Right ventricle myocardium inferior (tissue), 1 donor: Measurements from ENCODE around the gene TASP1. TPM values are rescaled to one million over a fixed set of nuclear protein-coding genes. Genes with fewer than 3 reads are reported as not detected.
"Not testable (repeated sequence)": the region's sequence is repeated elsewhere in the genome, so short reads cannot be mapped to it uniquely, and the experiment has no call there.

Source experiments
- ATAC-seq: fragments of 200-7000 bp; cut with Tn5 transposase; one replicate; pipeline ENCODE4 v1.9.1; 2020; ENCODE audit warnings: mild to moderate bottlenecking, moderate library complexity
- DNase-seq: peaks from one replicate; pipeline ENCODE4 v3.0.0; 2021; ENCODE audit errors: missing footprints
- intact Hi-C: fragments of 100-400 bp; cut with DNase I; formaldehyde crosslinking; loops from one replicate; pipeline ENCODE4 v1.11.0; 2022
- long read RNA-seq: library from polyadenylated mRNA; unstranded; transcript quantifications from one replicate; pipeline ENCODE4 v2.0.0, GENCODE V29; 2021
- total RNA-seq: library from RNA; stranded (reverse); fragmentation: NEBNext Ultra II Directional; extraction: Animal tissue kit (Norgen Biotek cat#: 25700); gene quantifications from one replicate; pipeline ENCODE4 v1.2.1, GENCODE V29; 2021
- donor health status: DM: no; HTN: yes; CAD: no; lungs with severe emphysema.

Gene TASP1, protein sequence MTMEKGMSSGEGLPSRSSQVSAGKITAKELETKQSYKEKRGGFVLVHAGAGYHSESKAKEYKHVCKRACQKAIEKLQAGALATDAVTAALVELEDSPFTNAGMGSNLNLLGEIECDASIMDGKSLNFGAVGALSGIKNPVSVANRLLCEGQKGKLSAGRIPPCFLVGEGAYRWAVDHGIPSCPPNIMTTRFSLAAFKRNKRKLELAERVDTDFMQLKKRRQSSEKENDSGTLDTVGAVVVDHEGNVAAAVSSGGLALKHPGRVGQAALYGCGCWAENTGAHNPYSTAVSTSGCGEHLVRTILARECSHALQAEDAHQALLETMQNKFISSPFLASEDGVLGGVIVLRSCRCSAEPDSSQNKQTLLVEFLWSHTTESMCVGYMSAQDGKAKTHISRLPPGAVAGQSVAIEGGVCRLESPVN
- 4.3 TPM for total RNA-seq
- long read RNA-seq, partial matches to known transcripts = 0 of 2 reads
- long read RNA-seq, other reads (novel, unspliced or antisense) = 0 of 2 reads

DNA sequence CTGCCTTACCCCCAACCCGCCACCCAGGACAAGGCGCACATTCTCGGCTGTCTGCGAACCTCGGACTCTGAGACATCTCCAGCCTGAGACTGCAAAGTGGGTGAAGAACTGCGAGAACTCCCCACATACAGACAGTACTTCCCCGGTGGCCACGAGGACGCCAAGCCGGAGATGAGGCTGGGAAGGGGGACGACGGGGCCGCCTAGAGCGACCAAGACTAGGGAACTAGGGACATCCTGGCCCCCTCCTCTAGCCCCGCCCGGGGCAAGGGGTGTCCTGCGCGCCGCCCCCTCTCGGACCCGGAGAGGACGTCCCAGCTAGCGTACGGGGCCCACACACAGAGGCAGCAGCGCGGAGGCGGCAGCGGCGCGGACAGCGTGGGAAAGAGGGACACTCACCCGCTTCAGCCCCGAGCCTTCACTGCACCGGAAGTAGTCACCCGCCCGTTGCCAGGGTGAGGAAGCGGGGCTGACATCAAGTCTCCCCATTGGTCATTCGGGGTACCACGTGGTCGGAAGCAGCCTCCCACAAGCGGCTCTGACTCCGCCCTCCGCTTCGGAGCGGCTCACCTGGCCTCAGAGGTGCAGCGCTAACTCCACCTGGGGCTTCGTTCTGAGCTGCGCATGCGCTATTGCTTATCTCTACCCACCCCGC is at the start of gene TASP1:
TASP1 (minus strand) TSS at position 437 of the 654 bp plus-strand sequence. CDS start 8,854 bp downstream, outside the sequence.
- intact Hi-C loops = no loop called here
- peak; percentile 100 for ATAC-seq

DNA sequence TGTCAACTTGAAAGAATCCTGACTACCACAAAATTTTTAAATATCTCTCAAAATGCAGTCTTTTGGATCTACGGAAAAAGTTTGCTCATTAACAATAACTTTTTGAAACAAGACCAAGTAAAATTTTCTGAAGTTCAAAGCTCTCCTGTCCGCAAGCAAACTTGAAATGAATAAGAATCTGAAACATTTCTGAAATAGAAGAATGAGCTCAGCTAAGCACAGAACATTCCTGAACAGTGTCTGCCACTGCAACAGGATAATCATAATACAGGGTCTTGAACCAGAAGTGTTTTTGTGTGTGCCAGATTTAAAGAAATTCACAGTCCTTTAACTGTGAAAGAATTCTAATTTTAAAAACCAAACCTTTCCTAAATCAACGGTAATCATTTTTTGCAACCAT is 49.1 kb upstream of the TASP1 start:
- intact Hi-C loops = no loop called here
- ATAC-seq (no peak), DNase-seq (no peak)

More for the DNA sequence above, at the start of gene TASP1:
- DNase-seq = peak; percentile 97

DNA sequence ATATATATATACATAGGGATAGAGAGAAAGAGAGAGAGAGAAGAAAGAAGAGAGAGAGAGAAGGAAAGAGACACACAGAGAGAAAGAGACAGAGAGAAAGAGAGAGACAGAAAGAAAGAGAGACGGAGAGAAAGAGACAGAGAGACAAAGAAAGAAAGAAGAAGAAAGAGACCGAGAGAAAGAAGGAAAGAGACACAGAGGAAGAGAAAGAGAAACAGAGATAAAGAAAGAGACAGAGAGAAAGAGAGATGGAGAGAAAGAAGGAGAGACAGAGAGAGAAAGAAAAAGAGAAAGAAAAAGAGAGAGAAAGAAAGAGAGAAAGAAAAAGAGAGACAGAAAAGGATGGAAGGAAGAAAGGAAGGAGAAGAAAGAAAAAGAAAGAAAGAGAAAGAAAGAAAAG is 46.9 kb upstream of the TASP1 start:
- intact Hi-C loops = no loop called here
- ATAC-seq (no peak), DNase-seq (no peak)

DNA sequence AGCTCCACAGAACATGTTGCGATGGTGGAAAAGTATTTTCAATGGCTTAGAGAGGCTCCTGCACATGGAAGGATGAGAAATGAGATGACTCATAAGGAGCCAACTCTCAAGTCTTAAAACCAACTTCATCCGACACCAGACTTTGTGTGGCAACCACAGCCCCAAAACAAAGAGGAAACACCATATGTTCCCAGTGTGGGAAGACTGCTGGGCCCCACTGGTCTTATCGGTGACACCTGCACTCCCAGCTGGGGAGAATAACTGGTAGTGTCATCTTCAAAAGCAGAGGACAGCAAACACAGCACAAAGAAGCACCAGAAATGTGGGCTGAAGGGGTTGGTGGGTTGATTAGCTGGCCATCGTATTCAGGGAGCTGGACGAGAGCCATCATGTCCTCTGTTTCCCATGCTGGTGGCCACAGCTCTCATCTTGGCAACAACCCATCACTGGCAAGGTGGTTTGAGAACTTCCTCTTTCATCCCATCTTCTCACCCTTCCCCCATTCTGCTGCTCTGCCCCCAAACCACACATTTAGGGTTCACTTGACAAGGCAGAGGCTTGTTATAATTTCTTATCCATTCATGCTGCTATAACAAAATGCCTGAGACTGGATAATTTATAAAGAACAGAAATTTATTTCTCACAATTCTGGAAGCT is 46.0 kb upstream of the TASP1 start:
- DNase-seq (no peak), ATAC-seq (no peak)
- intact Hi-C loops = no loop called here

DNA sequence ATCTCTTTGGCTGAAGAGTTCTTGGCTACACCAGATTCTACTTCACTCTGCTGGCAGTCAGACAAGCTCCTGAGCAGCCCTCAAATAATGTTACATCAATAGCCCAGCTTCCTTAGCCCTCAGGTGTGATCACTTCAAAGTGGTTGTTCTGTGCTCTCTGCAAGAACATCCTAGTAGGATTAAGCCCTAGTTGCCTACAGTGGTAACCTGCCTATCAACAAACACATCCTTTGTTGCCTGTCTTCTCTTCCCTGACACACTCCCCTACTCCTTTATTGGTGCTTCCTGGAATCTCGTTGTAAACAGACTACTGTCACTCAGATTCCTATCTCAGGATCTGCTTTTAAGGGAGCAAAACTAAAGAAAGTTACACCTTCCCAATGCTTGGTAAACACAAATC is 45.1 kb upstream of the TASP1 start:
- no peak for ATAC-seq
- intact Hi-C loops = no loop called here
- no peak for DNase-seq

DNA sequence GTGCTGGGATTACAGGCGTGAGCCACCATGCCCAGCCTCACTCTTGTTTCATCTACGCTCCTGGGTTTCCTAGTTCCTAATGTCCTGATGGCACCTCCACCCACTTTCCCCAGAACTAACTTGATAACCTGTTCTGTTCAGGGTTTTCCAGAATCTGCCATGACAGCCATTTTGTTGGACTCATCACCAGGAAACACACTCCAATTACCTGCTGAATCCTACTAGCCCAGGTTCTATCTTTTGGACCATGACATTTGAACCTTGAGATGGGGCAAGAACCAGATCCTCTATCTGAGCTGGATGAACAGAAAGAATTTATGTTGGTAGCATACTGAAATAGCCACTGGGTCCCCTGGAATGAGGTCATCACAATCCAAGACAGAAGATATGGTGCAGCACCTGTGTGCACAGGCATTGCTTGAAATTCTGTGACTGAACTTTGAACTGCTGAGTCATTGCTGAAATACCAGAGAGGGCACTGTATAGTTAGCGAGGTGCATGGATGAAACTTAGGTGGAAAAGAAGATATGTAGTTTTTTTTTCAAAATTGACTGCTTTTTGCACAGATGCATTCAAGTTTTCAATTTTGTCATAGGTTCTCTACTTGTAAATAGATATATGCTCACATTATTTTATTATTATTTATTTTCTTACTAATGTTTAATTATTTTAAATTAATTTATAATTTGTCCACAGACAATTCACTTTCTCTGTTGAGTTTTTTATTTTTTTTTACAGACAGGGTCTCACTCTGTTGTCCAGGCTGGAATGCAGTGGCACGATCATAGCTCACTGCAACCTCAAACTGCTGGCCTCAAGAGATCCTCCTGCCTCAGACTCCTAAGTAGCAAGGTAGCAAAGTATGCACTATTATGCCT is 42.8 kb upstream of the TASP1 start:
- ATAC-seq = no peak
- intact Hi-C loops = no loop called here
- DNase-seq = no peak

DNA sequence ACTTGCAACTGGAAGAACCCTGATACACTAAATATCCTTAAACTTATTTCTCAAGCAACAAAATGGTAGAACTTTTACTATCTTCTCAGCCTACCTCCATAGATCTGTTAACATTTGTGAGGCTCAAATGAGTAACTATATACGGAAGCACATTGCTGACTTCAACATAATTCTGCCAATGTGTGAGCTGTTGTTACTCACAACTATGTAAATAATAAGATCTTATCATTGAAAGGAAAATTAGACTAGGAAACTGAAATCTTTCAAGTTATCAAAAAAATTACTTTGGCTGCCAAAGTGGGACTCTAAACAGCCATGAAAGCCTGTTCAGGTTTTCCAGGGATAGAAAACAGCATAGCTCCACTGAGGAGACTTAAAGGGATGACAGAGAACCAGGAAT is 40.2 kb upstream of the TASP1 start:
- no peak for ATAC-seq
- no peak for DNase-seq
- intact Hi-C loops = no loop called here

DNA sequence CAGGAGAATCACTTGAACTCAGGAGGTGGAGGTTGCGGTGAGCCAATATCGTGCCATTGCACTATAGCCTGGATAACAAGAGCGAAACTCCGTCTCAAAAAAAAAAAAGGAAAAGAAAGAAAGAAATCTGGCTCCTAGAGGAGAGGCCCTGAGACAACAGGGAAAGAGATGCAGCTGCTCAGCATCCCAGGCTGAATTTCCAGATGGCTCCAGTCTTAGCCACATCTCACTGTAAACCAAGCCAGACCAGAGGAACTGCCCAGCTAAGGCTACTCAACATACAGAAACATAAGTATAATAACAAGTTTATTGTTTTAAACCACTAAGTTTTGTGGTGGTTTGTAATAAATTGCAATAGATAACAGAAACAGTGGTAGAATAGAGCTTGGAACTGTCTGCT is 38.5 kb upstream of the TASP1 start:
- intact Hi-C loops = no loop called here
- DNase-seq (no peak), ATAC-seq (peak; percentile 61)

DNA sequence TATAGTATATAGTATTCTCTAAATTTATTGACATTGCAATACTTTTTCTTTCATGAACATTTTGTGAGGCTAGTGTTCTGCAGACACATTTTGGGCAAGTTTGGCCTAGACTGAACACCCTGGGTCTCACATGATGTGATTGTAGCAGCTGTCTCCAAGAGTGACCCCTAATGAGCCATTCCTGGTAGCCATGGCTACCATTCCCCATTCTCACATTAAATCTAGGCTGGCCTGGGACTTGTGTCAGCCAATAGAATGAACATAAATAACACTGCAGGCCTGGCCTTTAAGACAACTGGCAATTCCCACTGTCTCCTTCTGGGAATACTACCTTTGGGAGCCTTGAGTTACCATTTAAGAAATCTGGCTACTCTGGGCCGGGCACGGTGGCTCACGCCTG is 38.0 kb upstream of the TASP1 start:
- DNase-seq = no peak
- no peak for ATAC-seq
- intact Hi-C loops = no loop called here

DNA sequence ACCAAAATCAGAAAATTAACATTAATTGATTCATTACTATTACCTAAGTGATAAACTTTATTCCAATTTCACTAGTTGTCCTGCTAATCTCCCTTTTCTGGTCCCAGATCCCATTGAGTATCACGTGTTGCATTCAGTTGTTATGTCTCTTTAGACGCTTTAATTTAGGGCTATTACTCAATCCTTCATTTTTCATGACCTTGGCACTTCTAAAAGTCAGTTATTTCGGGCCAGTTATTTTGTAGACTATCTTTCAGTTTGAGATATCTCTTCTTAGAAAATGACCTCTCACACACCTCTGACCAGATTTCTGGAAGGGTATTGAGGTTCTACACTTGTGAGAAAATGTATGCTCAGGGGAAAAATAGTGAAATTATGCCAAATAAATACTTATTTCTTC is 34.0 kb upstream of the TASP1 start:
- DNase-seq (no peak), ATAC-seq (peak; percentile 77)
- intact Hi-C loops = no loop called here

DNA sequence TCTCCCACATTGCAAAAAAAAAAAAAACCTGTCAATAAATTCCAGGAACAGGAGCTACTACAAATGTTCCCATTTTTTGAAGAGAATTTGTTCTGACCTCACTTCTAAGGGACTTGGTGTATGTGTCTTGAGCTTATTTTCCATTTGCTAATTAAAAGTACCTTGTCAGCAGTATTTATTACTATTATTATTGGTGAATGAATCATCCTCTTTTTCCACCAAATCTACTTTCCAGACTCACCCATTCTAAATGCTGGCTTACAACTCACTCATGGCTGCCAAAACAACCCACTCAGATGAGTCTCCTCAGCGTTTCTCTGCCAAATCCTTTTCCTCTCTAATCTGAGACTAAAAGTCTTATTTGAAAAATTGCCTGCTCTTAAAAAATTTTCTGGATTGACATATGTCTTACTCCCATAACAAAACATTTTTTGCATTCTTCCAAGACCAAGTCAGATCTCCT is 33.2 kb upstream of the TASP1 start:
- intact Hi-C loops = no loop called here

DNA sequence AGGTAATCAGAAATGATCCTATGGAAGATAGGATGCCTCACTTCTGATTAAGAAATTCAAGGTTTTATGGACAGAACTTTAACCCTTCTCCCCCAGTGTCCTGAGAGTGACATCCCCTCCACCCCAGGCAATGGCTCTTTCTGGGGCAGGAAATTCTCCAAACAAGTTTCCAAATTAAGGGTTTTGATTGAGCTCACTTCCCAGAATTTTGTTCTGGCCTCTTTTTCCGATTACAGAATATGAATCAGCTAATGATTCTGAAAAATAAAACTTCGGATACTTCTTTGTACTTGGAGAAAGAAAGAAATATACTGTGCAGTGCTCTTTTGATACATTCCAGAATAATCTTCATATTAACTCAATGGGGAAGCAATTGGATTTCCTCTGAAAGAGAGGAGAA is 32.8 kb upstream of the TASP1 start:
- ATAC-seq (no peak), DNase-seq (no peak)
- intact Hi-C loops = no loop called here

More for the DNA sequence above, 33.2 kb upstream of the TASP1 start:
- no peak for DNase-seq
- ATAC-seq = peak; percentile 86

DNA sequence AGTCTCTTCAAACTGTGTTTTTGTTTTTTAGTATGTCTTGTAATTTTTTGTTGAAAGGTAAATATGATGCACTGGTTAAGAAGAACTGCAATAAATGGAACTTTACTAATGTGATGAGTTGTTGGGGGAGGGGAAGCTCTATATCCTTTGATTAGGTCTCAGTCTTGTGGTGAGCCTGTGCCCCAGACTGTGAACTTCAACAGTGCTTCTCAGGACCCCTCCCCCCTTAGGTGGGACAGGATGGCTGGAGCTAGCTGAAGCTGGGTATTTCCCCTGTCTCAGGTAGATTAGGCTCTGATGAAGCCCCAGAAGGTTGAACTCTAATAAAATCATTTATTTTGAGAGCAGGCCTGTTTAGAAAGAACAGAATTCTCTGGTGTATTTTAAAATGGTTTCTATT is 31.4 kb upstream of the TASP1 start:
- ATAC-seq (no peak), DNase-seq (no peak)
- intact Hi-C loops = no loop called here

DNA sequence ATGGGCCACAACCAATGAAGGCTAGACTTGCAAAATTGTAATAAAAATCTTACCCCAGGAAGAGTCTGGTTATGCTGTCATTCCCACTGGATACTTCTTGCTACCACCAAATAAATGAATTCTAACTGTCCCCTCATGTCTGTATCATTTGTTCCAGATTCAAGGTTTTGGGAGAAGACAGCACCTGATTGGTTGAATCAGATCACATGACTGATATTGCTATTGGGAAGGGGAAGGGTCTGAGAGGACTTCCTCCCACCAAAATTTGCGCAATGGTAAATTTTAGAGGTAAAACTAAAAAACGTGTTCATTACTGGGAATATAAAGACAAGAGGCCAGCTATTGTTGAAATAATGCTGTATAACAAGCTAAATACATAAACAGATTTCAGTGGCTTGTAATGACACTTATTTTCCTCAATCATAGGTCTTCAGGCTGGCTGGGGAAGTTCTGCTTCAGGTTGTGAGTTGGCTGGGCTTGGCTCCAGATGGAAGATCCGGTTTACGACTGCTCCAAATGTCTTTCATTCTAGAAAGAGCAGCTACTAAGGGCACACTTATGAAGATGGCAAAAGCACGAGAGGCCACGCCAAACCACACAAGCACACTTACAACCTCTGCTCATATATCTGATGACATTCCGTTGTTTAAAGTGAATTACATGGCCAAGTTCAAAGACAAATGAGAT is 27.1 kb upstream of the TASP1 start:
- DNase-seq = no peak
- no peak for ATAC-seq

DNA sequence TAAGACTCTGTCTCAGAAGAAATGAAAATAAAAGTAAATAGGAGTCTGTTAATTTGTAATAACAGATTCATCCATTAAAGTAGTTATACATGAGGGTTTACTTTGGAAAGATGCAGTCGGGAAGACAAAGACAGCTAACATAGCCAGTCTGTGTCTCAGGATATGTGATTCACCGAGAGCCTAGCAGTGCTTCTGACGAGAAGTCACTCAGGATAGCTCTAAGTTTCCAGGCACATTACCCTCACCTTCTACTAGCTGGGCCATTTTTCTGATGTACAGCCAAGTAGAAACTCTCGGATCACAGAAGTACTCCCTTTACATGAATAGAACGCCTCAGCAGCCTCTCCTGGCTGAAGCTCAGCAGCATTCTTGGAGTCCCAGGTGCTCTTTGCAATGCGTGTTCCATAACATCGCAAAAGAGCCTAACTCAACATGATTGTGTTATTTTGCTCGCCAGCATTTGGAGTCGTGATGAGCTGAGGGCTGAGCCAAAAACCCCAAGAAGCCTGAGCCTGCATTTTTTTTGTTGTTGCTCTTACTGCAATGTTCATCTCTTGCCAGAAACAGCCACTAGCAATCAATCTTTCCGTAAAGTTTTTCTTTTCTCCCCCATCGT is 22.4 kb upstream of the TASP1 start:
- DNase-seq = no peak
- intact Hi-C loops = no loop called here
- peak; percentile 37 for ATAC-seq

More for the DNA sequence above, 27.1 kb upstream of the TASP1 start:
- intact Hi-C loops = no loop called here

DNA sequence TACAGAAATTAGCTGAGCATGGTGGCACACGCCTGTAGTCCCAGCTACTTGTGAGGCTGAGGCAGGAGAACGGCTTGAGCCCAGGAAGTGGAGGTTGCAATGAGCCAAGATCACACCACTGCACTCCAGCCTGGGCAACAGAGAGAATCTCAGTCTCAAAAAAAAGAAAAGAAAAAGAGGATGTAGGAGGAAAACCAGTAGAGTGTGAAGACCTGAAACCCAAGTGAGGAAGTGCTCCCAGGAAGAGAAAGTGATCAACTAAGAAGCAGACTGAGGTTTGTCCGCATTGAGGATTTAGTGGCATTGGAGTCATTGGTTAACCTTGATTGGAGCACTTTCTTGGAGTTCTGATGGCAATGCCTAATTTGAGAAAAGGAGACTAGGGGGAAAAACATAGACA is 20.6 kb upstream of the TASP1 start:
- ATAC-seq (no peak), DNase-seq (no peak)
- intact Hi-C loops = no loop called here

DNA sequence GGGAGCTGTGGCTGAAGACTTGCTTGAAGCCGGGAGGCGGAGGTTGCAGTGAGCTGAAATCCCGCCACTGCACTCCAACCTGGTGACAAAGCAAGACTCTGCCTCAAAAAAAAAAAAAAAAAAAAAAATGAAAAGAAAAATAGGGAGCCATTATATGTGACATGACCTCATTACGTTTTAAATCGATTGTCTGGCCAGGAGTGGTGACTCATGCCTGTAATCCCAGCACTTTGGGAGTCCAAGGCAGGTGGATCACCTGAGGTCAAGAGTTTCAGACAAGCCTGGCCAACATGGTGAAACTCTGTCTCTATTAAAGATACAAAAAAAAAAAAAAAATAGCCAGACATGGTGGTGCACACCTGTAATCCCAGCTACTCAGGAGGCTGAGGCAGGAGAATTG is 19.3 kb upstream of the TASP1 start:
- ATAC-seq, intact Hi-C loops, DNase-seq: not testable (repeated sequence)
